Neural cell (in vitro differentiated cells): Measurements from ENCODE around the gene CDX4. TPM values are rescaled to one million over a fixed set of nuclear protein-coding genes. Genes with fewer than 3 reads are reported as not detected.

Experiments
- polyA plus RNA-seq: library from polyadenylated mRNA; depleted of rRNA; stranded (reverse); fragments of >200 nt; gene quantifications from 2 replicates; pipeline ENCODE4 v1.2.3, GENCODE V29; 2014
- small RNA-seq, 3 experiments: library from RNA; depleted of rRNA; stranded (forward); fragments of <200 nt; gene quantifications; one replicate each; pipeline ENCODE3, GENCODE V24; 2012

CDX4 gene
- polyA plus RNA-seq, 1 donor from 2014 or later: not detected

Small RNA genes lying within 50 kb of the gene (small RNA-seq; reads per million reads assigned to genes)
- 0 reads per million in 3 experiments for gene MORF4L1P6
- gene RNU6-1044P: 0 reads per million in 3 experiments

Other genes starting within 250 kb of the CDX4 start
- 54.4 and 62.9 TPM in 2 replicates for gene NAP1L2, start 232.2 kb upstream of the CDX4 start, polyA plus RNA-seq
- gene CHIC1, start 116.1 kb downstream of the CDX4 start, polyA plus RNA-seq: 13.4 and 15.2 TPM in 2 replicates